Stimulated activated naive CD4-positive, alpha-beta T cell treated with Interleukin-2 at 50 U/mL for 16 hours (primary cell): ENCODE data around the gene ADGRB3.
"Not testable (repeated sequence)": the region's sequence is repeated elsewhere in the genome, so short reads cannot be mapped to it uniquely, and the experiment has no call there.

Experiments used
- DNase-seq: peaks from one replicate; lab custom pipeline; 2025; lab: John Stamatoyannopoulos, UW

ADGRB3 gene

GRCh38 chr6:68826501-68826900 lies 191.4 kb downstream of the ADGRB3 start:
- DNase-seq = no peak

DNA sequence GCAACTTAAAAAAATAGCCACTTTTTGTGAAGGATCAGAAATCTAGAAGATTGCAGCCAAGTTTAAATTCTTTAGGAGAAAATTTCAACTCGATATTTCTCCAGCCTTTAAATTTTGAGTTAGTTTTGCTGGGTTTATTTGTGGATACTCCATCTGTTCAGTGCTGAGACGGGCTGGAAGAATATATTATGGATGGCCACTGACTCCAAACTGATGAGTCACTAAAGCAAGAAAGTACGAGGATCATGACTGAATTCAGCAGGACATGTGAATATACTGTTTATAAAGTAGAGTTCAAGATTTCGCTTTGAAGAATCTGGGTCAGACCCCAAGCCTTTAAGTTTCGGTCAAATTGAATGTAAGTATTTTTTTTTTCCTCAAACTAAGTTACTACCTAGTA lies 199.5 kb downstream of the ADGRB3 start:
- no peak for DNase-seq

GRCh38 chr6:68838571-68838970 lies 203.5 kb downstream of the ADGRB3 start:
- no peak for DNase-seq

DNA sequence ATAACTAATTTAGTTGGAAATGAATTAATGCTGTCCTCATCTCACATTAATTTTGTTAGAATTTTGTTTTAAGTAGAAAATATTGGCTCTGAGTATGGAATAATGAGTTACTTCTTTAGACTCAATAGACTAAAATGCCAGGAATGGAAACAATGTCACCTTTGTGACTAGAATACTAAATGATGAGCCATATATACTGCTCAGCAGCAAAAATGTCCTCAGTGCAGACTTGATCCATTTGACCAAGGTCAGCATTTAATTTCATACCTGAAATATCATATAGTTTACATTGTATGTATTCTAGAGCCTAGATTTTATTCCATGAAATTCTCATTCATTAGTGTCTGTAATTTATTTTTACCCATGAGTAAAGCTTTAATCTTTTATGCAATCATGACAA lies 217.7 kb downstream of the ADGRB3 start:
- no peak for DNase-seq

DNA sequence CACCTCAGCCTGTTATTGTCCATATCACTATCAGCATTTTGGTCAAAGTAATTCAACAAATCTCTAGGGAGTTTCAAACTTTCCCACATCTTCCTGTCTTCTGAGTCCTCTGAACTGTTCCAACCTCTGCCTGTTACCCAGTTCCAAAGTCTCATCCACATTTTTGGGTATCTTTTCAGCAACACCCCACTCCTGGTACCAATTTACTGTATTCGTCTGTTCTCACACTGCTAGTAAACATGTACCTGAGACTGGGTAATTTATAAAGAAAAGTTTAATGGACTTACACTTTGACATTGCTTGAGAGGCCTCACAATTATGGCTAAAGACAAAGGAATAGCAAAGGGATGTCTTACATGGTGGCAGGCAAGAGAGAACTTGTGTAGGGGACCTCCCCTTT lies 224.2 kb downstream of the ADGRB3 start:
- DNase-seq = no peak

DNA sequence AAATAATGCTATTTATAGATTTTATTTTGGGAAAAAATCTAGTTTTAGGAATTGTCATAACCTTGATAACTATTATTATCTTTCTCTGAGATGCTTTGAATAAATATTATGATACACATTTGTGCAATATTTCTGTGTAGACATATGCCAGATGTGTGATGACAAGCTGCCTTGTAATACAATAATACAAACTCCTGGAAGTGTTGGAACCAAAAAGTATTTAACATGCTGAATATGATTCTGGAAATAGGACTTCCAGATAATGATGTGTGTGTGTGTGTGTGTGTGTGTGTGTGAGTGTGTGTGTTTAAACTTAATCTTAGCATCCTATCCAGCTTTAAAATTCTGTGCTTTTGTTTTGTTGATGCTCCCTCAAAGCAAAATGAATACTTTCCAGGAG lies 233.6 kb downstream of the ADGRB3 start:
- no peak for DNase-seq

GRCh38 chr6:68873236-68873635 lies 238.2 kb downstream of the ADGRB3 start:
- DNase-seq = no peak

- no peak for DNase-seq
These were observed 239.7 kb downstream of the ADGRB3 start for GRCh38 chr6:68874747-68875146.

- no peak for DNase-seq
These were observed 240.3 kb downstream of the ADGRB3 start for GRCh38 chr6:68875403-68875802.

GRCh38 chr6:68876792-68877493 lies 241.9 kb downstream of the ADGRB3 start:
- no peak for DNase-seq

DNA sequence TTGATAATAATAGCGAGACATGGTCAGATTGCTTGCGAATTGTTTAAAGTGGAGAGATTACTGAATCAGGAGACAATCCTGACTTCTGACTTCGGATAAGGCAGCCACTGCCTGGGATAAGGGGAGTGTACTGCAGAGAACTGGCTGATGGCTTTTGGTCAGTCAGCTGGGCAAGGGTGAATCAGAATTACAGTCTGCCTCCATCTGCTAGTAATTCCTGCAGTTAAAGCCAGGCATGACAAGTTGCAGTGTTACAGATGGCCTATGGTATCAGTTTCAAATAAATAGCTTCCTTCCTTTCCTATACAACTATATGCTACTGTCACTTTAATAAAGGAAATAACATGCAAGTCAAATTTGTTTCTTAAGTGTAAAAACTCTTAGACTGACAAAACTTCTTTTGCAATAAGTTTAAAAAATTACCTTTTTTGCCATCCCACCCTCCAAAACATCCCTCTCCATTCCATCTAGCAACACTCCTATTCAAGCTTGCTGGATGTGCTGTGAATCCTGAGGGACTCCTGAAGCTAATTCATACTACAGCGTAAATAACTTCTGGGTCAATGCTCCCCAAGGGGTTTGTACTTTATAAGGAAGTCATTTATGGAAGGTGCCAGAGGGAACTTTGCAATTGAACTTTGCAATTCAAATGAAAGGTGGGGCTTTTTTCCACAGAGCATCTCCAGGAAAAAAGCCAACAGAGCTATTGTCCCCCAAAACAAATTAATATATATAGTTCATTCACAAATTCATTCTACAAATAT lies 245.2 kb downstream of the ADGRB3 start:
- DNase-seq = no peak

GRCh38 chr6:68883325-68883724 lies 248.2 kb downstream of the ADGRB3 start:
- DNase-seq = not testable (repeated sequence)

DNA sequence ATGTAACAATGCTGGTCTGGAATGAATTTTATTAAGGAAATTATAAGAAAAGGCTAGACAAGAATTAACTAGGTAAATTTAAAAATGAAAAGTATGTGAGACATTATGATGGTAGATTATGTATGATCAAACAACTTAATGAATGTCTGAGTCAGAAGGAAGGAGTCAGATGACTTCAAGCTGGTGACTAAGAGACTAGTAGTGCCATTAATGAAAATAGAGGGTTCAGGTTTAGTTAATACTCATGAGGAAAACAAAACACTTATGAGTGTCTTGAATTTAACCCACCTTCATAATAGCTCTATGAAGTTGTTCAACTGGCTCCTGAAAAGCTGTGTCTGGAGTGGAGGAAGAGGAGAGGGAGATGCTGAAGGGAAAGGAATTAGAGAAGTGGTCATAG lies 256.3 kb downstream of the ADGRB3 start:
- DNase-seq = no peak

GRCh38 chr6:68892452-68892851 lies 257.4 kb downstream of the ADGRB3 start:
- no peak for DNase-seq

DNA sequence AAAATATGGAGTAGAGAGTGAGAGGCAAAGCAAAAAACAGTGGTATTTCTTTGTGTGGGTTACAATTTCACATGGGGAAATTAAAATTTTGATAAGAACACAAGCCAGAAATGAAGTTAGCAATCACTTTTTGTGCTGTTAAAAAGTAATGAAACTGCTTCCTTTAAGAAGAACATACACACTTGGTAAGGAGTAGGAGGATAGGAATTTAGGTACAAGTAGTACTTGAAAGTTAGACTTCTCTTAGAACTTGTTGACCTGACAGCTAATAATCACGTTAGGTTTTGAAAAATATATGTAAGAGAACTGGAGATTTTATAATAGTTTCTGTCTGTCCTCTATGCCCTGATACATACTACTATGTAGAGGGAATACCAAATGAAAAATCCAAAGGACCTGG lies 260.8 kb downstream of the ADGRB3 start:
- no peak for DNase-seq

DNA sequence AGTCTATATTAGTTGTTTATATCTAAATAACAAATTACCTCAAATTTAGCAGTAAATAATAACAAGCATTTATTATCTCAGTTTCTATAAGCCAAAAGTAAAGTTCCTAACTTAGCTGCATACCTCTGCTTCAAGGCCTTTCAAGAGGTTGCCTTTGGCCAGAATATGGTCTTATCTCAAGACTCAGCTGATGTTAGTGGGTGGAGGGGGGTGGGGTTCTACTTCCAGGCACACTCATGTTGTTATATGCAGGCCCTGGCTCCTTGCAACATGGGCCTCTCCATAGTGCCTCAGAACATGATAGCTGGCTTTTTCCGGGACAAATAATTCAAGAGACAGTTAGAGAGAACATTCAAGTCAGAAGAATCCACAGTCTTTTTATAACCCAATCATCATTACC lies 266.0 kb downstream of the ADGRB3 start:
- DNase-seq = no peak

GRCh38 chr6:68911334-68911733 lies 276.3 kb downstream of the ADGRB3 start:
- no peak for DNase-seq

- no peak for DNase-seq
These were observed 276.7 kb downstream of the ADGRB3 start for GRCh38 chr6:68911811-68912210.

GRCh38 chr6:68912805-68913204 lies 277.7 kb downstream of the ADGRB3 start:
- not testable (repeated sequence) for DNase-seq

- DNase-seq = no peak
These were observed 280.5 kb downstream of the ADGRB3 start for GRCh38 chr6:68915586-68915985.

- no peak for DNase-seq
These were observed 284.5 kb downstream of the ADGRB3 start for GRCh38 chr6:68919537-68919936.

- no peak for DNase-seq
These were observed 306.3 kb downstream of the ADGRB3 start for GRCh38 chr6:68941345-68941744.

- DNase-seq = no peak
These were observed 312.6 kb downstream of the ADGRB3 start for GRCh38 chr6:68947721-68948120.

- no peak for DNase-seq
These were observed 316.2 kb downstream of the ADGRB3 start for GRCh38 chr6:68951270-68951669.
